ENCODE results near the gene LILRB3. TPM values are rescaled to one million over a fixed set of nuclear protein-coding genes. Genes with fewer than 3 reads are reported as not detected.
"Not testable (repeated sequence)": the region's sequence is repeated elsewhere in the genome, so short reads cannot be mapped to it uniquely, and the experiment has no call there.

LILRB3 gene
- total RNA-seq, 1 donor from 2014 or later, result not detected

GRCh38 chr19:54245936-54246335 lies 23.1 kb upstream of the LILRB3 start:
- Mint-ChIP-seq H3K4me1 (peaks cover 8% of the 10 kb centered on the region), H3K27me3 (ENCODE audit: low read depth) (peaks cover 10% of the 10 kb centered on the region), H3K4me3 (no peak overlapping the region), H3K36me3 (ENCODE audit: low read depth) (no peaks in the 10 kb centered on the region), H3K9me3 (no peaks in the 10 kb centered on the region), H3K27ac (ENCODE audit: unreplicated experiment) (peak overlapping the region; percentile 71)
- no peak for TF ChIP-seq CTCF (conservative IDR thresholded peaks at IDR 0.05)
- no peak for DNase-seq (ENCODE audit: low read depth, low spot score)

- DNase-seq (ENCODE audit: low read depth, low spot score); H3K36me3 Mint-ChIP-seq (ENCODE audit: low read depth); H3K27ac Mint-ChIP-seq (ENCODE audit: unreplicated experiment); H3K4me3 Mint-ChIP-seq; H3K9me3 Mint-ChIP-seq; H3K4me1 Mint-ChIP-seq; H3K27me3 Mint-ChIP-seq (ENCODE audit: low read depth): not testable (repeated sequence)
Measured at GRCh38 chr19:54243809-54244208, 21.0 kb upstream of the LILRB3 start.

- not testable (repeated sequence) for H3K36me3 Mint-ChIP-seq (ENCODE audit: low read depth); DNase-seq (ENCODE audit: low read depth, low spot score); H3K4me1 Mint-ChIP-seq; H3K9me3 Mint-ChIP-seq; H3K27ac Mint-ChIP-seq (ENCODE audit: unreplicated experiment); H3K27me3 Mint-ChIP-seq (ENCODE audit: low read depth); H3K4me3 Mint-ChIP-seq
Measured at GRCh38 chr19:54242646-54243045, 19.8 kb upstream of the LILRB3 start, which contains the start of gene LILRA6. Gene LILRA6, minus strand, starts transcription at chr19:54242790.

GRCh38 chr19:54242234-54242633 lies 19.4 kb upstream of the LILRB3 start:
- H3K9me3 Mint-ChIP-seq, H3K4me3 Mint-ChIP-seq: not testable (repeated sequence)

GRCh38 chr19:54240372-54241336 lies 17.8 kb upstream of the LILRB3 start:
- not testable (repeated sequence) for H3K4me1 Mint-ChIP-seq, H3K9me3 Mint-ChIP-seq

More at GRCh38 chr19:54242234-54242633, 19.4 kb upstream of the LILRB3 start:
- H3K4me1 Mint-ChIP-seq; H3K36me3 Mint-ChIP-seq (ENCODE audit: low read depth); H3K27ac Mint-ChIP-seq (ENCODE audit: unreplicated experiment); H3K27me3 Mint-ChIP-seq (ENCODE audit: low read depth); DNase-seq (ENCODE audit: low read depth, low spot score): not testable (repeated sequence)

GRCh38 chr19:54239491-54240371 lies 16.9 kb upstream of the LILRB3 start:
- H3K4me1 Mint-ChIP-seq; H3K9me3 Mint-ChIP-seq; H3K4me3 Mint-ChIP-seq; H3K36me3 Mint-ChIP-seq (ENCODE audit: low read depth); DNase-seq (ENCODE audit: low read depth, low spot score): not testable (repeated sequence)
- peaks cover 23% of the 10 kb centered on the region for H3K27me3 Mint-ChIP-seq (ENCODE audit: low read depth)
- H3K27ac Mint-ChIP-seq (ENCODE audit: unreplicated experiment), result peak overlapping the region; percentile 78

More at GRCh38 chr19:54240372-54241336, 17.8 kb upstream of the LILRB3 start:
- peaks cover 17% of the 10 kb centered on the region for H3K27me3 Mint-ChIP-seq (ENCODE audit: low read depth)
- not testable (repeated sequence) for H3K27ac Mint-ChIP-seq (ENCODE audit: unreplicated experiment); DNase-seq (ENCODE audit: low read depth, low spot score); H3K4me3 Mint-ChIP-seq; H3K36me3 Mint-ChIP-seq (ENCODE audit: low read depth)

- Mint-ChIP-seq H3K27ac (ENCODE audit: unreplicated experiment) (no peak overlapping the region), H3K4me3 (no peak overlapping the region), H3K27me3 (ENCODE audit: low read depth) (peaks cover 48% of the 10 kb centered on the region), H3K9me3 (peaks cover 12% of the 10 kb centered on the region), H3K4me1 (peaks cover 4% of the 10 kb centered on the region), H3K36me3 (ENCODE audit: low read depth) (no peaks in the 10 kb centered on the region)
- TF ChIP-seq CTCF (conservative IDR thresholded peaks at IDR 0.05), result no peak
- no peak for DNase-seq (ENCODE audit: low read depth, low spot score)
Measured at GRCh38 chr19:54233941-54234340, 11.1 kb upstream of the LILRB3 start.

Data from neural crest cell (in vitro differentiated cells).